Astrocyte of the spinal cord (primary cell): ENCODE measurements around the gene TMEM165.

ENCODE experiments used
- DNase-seq: peaks from one replicate; pipeline ENCODE4 v3.0.0; 2011; ENCODE audit warnings: low read depth, low spot score
- H3K4me3 ChIP-seq: 2 replicates; pipeline ENCODE4 v1.5.1; 2011; ENCODE audit warnings: low read depth, mild to moderate bottlenecking, low read length, moderate library complexity
- CTCF ChIP-seq: IDR thresholded peaks from 2 replicates; pipeline ENCODE4 v1.5.1; 2012; ENCODE audit warnings: low read depth, mild to moderate bottlenecking, low read length, inconsistent platforms
- in situ Hi-C: cut with HindIII; loops from 2 replicates; pipeline ENCODE4 v1.10.0; 2017; ENCODE audit warnings: low sequenced_read_pairs

The TMEM165 gene

GRCh38 chr4:55398966-55399365, 3.2 kb downstream of the TMEM165 start:
- no peak for TF ChIP-seq CTCF
- in situ Hi-C loops: no loop called here
- peak overlapping the region; percentile 61 for H3K4me3 ChIP-seq
- no peak for DNase-seq

GRCh38 chr4:55399581-55399980, 3.8 kb downstream of the TMEM165 start:
- in situ Hi-C loops: no loop called here
- no peak for TF ChIP-seq CTCF
- H3K4me3 ChIP-seq: no peak overlapping the region
- DNase-seq: no peak

GRCh38 chr4:55405073-55405472, 9.3 kb downstream of the TMEM165 start:
- H3K4me3 ChIP-seq: no peak overlapping the region
- no peak for TF ChIP-seq CTCF
- no peak for DNase-seq
- in situ Hi-C loops: no loop called here

GRCh38 chr4:55406545-55406944, 10.8 kb downstream of the TMEM165 start:
- no peak for DNase-seq
- in situ Hi-C loops: no loop called here
- TF ChIP-seq CTCF: no peak
- no peak overlapping the region for H3K4me3 ChIP-seq

GRCh38 chr4:55407119-55407518, 11.4 kb downstream of the TMEM165 start:
- H3K4me3 ChIP-seq: no peak overlapping the region
- TF ChIP-seq CTCF: no peak
- in situ Hi-C loops: no loop called here
- DNase-seq: no peak

- TF ChIP-seq CTCF: no peak
- in situ Hi-C loops: no loop called here
- H3K4me3 ChIP-seq: no peak overlapping the region
- no peak for DNase-seq
These were observed 12.0 kb downstream of the TMEM165 start for GRCh38 chr4:55407764-55408163.
